ENCODE data around the gene ANO4.

GRCh38 chr12:100840748-100841147 lies 46.2 kb downstream of the ANO4 start:
- TF ChIP-seq POLR2A (IDR thresholded peaks at IDR 0.05; ENCODE audit: extremely low read depth, insufficient read length) (no peak), CTCF (IDR thresholded peaks at IDR 0.05; ENCODE audit: low read depth, low read length) (no peak)

Measured in NB4 (cell line).